IMR-90 (cell line): ENCODE measurements around the gene SKA2. TPM values are rescaled to one million over a fixed set of nuclear protein-coding genes. Genes with fewer than 3 reads are reported as not detected.

Source experiments
- ATAC-seq: fragments of 200-7000 bp; cut with Tn5 transposase; 2 replicates; pipeline ENCODE4 v1.9.1; 2020; ENCODE audit warnings: low read depth, mild to moderate bottlenecking, moderate library complexity
- BruUV-seq: library from RNA; stranded (reverse); fragments of 400-500 nt; replicated peaks from 2 replicates; lab custom pipeline; 2021; lab: Mats Ljungman, UMichigan
- CTCF ChIA-PET: fragments of 300-600 bp; formaldehyde crosslinking; extraction: SDS; loops from one replicate; lab custom pipeline; 2021; ENCODE audit warnings: antibody characterized with exemption; lab: Yijun Ruan, JAX
- POLR2A ChIA-PET: fragments of 300-600 bp; sonication (Branson Sonifier 250); formaldehyde crosslinking; loops from one replicate; lab custom pipeline; 2022; ENCODE audit warnings: antibody characterized with exemption; ENCODE audit not compliant: unreplicated experiment; lab: Charles Lee
- DNase-seq: peaks from one replicate; pipeline ENCODE4 v3.0.0; 2013
- H2AFZ ChIP-seq: replicated peaks from 2 replicates; pipeline ENCODE3; 2013; ENCODE audit warnings: low read length, mild to moderate bottlenecking; ENCODE audit not compliant: poor library complexity
- H2AK5ac ChIP-seq: 2 replicates; pipeline ENCODE4 v1.6.1; 2013; ENCODE audit warnings: low read depth, low read length, inconsistent platforms
- H2AK9ac ChIP-seq: replicated peaks from 2 replicates; pipeline ENCODE3; 2013; ENCODE audit warnings: mild to moderate bottlenecking, low read depth, low read length, moderate library complexity; ENCODE audit not compliant: poor library complexity
- H2BK120ac ChIP-seq: 2 replicates; pipeline ENCODE4 v1.6.1; 2013; ENCODE audit warnings: low read depth, low read length, inconsistent platforms
- H2BK15ac ChIP-seq: 3 replicates; pipeline ENCODE4 v1.6.1; 2013; ENCODE audit warnings: low read depth, low read length, inconsistent platforms
- H2BK20ac ChIP-seq: 2 replicates; pipeline ENCODE4 v1.6.1; 2013; ENCODE audit warnings: low read depth, mild to moderate bottlenecking, inconsistent platforms, low read length, moderate library complexity
- H2BK5ac ChIP-seq: 2 replicates; pipeline ENCODE4 v1.6.1; 2013; ENCODE audit warnings: mild to moderate bottlenecking, low read depth, low read length, inconsistent platforms; ENCODE audit not compliant: poor library complexity, severe bottlenecking
- H3K14ac ChIP-seq: replicated peaks from 2 replicates; pipeline ENCODE4 v1.6.1; 2013; ENCODE audit warnings: low read depth, low read length, inconsistent platforms
- H3K18ac ChIP-seq: 2 replicates; pipeline ENCODE4 v1.6.1; 2013; ENCODE audit warnings: low read depth, low read length, control low read depth
- H3K23ac ChIP-seq: 2 replicates; pipeline ENCODE4 v1.6.1; 2013; ENCODE audit warnings: low read depth, low read length, inconsistent platforms
- H3K27ac ChIP-seq: 2 replicates; pipeline ENCODE4 v1.5.1; 2013; ENCODE audit warnings: mild to moderate bottlenecking, control low read depth, low read length; ENCODE audit not compliant: insufficient read depth
- H3K27me3 ChIP-seq: 2 replicates; pipeline ENCODE4 v1.6.1; 2013; ENCODE audit warnings: low read length; ENCODE audit not compliant: control insufficient read depth, insufficient read depth
- H3K36me3 ChIP-seq: 2 replicates; pipeline ENCODE4 v1.6.1; 2013; ENCODE audit warnings: low read length, mixed read lengths; ENCODE audit not compliant: control insufficient read depth, insufficient read depth
- H3K4ac ChIP-seq: 2 replicates; pipeline ENCODE4 v1.6.1; 2013; ENCODE audit warnings: low read depth, low read length, inconsistent platforms
- H3K4me1 ChIP-seq: 2 replicates; pipeline ENCODE4 v1.6.1; 2013; ENCODE audit warnings: low read length, mixed read lengths; ENCODE audit not compliant: control insufficient read depth, insufficient read depth
- H3K4me2 ChIP-seq: 2 replicates; pipeline ENCODE4 v1.6.1; 2013; ENCODE audit warnings: low read depth, mild to moderate bottlenecking, control low read depth, low read length, moderate library complexity
- H3K4me3 ChIP-seq: 2 replicates; pipeline ENCODE4 v1.5.1; 2013; ENCODE audit warnings: low read depth, mild to moderate bottlenecking, control low read depth, low read length, moderate library complexity; ENCODE audit not compliant: insufficient read depth
- H3K56ac ChIP-seq: 2 replicates; pipeline ENCODE4 v1.6.1; 2013; ENCODE audit warnings: low read length, inconsistent platforms; ENCODE audit not compliant: insufficient read depth; ENCODE audit errors: extremely low read depth
- H3K79me1 ChIP-seq, 2 experiments: 2 replicates each; pipeline ENCODE4 v1.6.1; 2013; ENCODE audit warnings: low read length in 2 of 2, inconsistent platforms in 1 of 2, low read depth in 1 of 2
- H3K9ac ChIP-seq: 2 replicates; pipeline ENCODE4 v1.6.1; 2013; ENCODE audit warnings: low read depth, low read length, control low read depth
- H3K9me1 ChIP-seq: 2 replicates; pipeline ENCODE4 v1.6.1; 2013; ENCODE audit warnings: low read length, inconsistent platforms; ENCODE audit not compliant: insufficient read depth
- H3K9me3 ChIP-seq: 2 replicates; pipeline ENCODE4 v1.6.1; 2013; ENCODE audit warnings: low read length; ENCODE audit not compliant: control insufficient read depth, insufficient read depth
- H4K20me1 ChIP-seq: 2 replicates; pipeline ENCODE4 v1.6.1; 2013; ENCODE audit warnings: low read length, inconsistent platforms; ENCODE audit not compliant: insufficient read depth
- H4K5ac ChIP-seq: 2 replicates; pipeline ENCODE4 v1.6.1; 2013; ENCODE audit warnings: mild to moderate bottlenecking, low read depth, low read length, control low read depth
- H4K8ac ChIP-seq, 2 experiments: 2 replicates each; pipeline ENCODE4 v1.6.1; 2013; ENCODE audit warnings: low read depth in 2 of 2, low read length in 2 of 2, control low read depth in 1 of 2, inconsistent platforms in 1 of 2
- H4K91ac ChIP-seq: 2 replicates; pipeline ENCODE4 v1.6.1; 2013; ENCODE audit warnings: low read depth, low read length, inconsistent platforms; ENCODE audit not compliant: insufficient read depth
- BHLHE40 ChIP-seq: fragments of 150-350 bp; IDR thresholded peaks from 2 replicates; pipeline ENCODE4 v1.6.1; 2016; ENCODE audit warnings: mild to moderate bottlenecking, low read depth, low read length
- NFE2L2 ChIP-seq: fragments of 150-350 bp; IDR thresholded peaks from 2 replicates; pipeline ENCODE4 v1.6.1; 2016; ENCODE audit warnings: low read depth, mild to moderate bottlenecking, low read length
- WGBS, 2 experiments: methylation state at CpG; one replicate each; pipeline versions ENCODE4 v1.1.5 to v1.1.7; 2013; ENCODE audit warnings: missing lambda C conversion rate in 2 of 2; ENCODE audit not compliant: insufficient read length in 1 of 2; ENCODE audit errors: extremely low coverage in 2 of 2; 5-methylcytosine and 5-hydroxymethylcytosine counted together
- dilution Hi-C: fragments of 300-500 bp; cut with HindIII; formaldehyde crosslinking; loops from one replicate; pipeline ENCODE4 v1.14.3; 2018; ENCODE audit warnings: low sequenced_read_pairs; ENCODE audit not compliant: unreplicated experiment
- in situ Hi-C: fragments of 300-500 bp; cut with MboI; formaldehyde crosslinking; loops from 3 replicates; pipeline ENCODE4 v1.14.3; 2019; ENCODE audit warnings: low sequenced_read_pairs, inconsistent platforms, mixed read lengths
- intact Hi-C: fragments of 100-400 bp; cut with micrococcal nuclease; formaldehyde crosslinking; loops from 2 replicates; pipeline ENCODE4 v1.10.0; 2022
- polyA plus RNA-seq, 3 experiments: library from polyadenylated mRNA; depleted of rRNA; stranded (reverse); fragments of >200 nt; gene quantifications; 2 replicates each; pipeline ENCODE4 v1.2.3, GENCODE V29; 2012; ENCODE audit warnings: low replicate concordance in 1 of 3
- total RNA-seq: library from RNA; depleted of rRNA; stranded (reverse); fragments of >200 nt; gene quantifications from 2 replicates; pipeline ENCODE4 v1.2.3, GENCODE V29; 2012

Gene SKA2
- total and polyA plus RNA-seq, 2 of the 4 experiments (the other 2 are of a cell fraction), result 30.4 to 38.7 TPM

GRCh38 chr17:59084154-59084553, 70.8 kb downstream of the SKA2 start:
- Histone ChIP-seq H2BK20ac (no peak overlapping the region), H2BK120ac (no peak overlapping the region), H4K8ac (no peak overlapping the region), H2AFZ (no peak overlapping the region), H2BK15ac (no peak overlapping the region), H3K27me3 (no peaks in the 10 kb centered on the region), H4K91ac (no peak overlapping the region), H3K36me3 (peaks cover 11% of the 10 kb centered on the region), H3K4me1 (no peaks in the 10 kb centered on the region), H3K14ac (no peak overlapping the region), H3K56ac (no peak overlapping the region), H2BK5ac (no peak overlapping the region), H3K9ac (no peak overlapping the region), H3K27ac (no peak overlapping the region), H3K4me2 (no peak overlapping the region), H3K9me3 (no peaks in the 10 kb centered on the region), H4K20me1 (no peaks in the 10 kb centered on the region), H4K5ac (no peak overlapping the region), H3K18ac (no peak overlapping the region), H3K4me3 (no peak overlapping the region), H3K9me1 (no peaks in the 10 kb centered on the region), H3K79me1 (peaks cover 4 to 11% of the 10 kb centered on the region in 2 experiments; a peak in 2 of 4 replicates), H3K4ac (no peak overlapping the region), H2AK9ac (no peak overlapping the region), H2AK5ac (no peak overlapping the region), H3K23ac (no peak overlapping the region)
- POLR2A ChIA-PET, result no interaction called here
- in situ Hi-C loops (no loop called here), intact Hi-C loops (no loop called here), dilution Hi-C loops (no loop called here)
- CTCF ChIA-PET, result interaction anchor here (0.7 kb wide), 1 partner anchor 9 kb away, joined by 3 read pairs; no protein-coding TSS in a partner anchor
- no CpG with 5 or more reads among the region's 4 CpGs for WGBS, 2 experiments
- DNase-seq (no peak), ATAC-seq (no peak)
- TF ChIP-seq BHLHE40 (no peak), NFE2L2 (no peak)
- no TSS peak for BruUV-seq
